IMR-90 (cell line): ENCODE data around the gene PEX6. TPM values are rescaled to one million over a fixed set of nuclear protein-coding genes. Genes with fewer than 3 reads are reported as not detected.
A peak's percentile ranks its signal among the peaks of the same experiment; 100 is the strongest.

Source experiments
- ATAC-seq: fragments of 200-7000 bp; cut with Tn5 transposase; 2 replicates; pipeline ENCODE4 v1.9.1; 2020; ENCODE audit warnings: low read depth, mild to moderate bottlenecking, moderate library complexity
- BruUV-seq: library from RNA; stranded (reverse); fragments of 400-500 nt; replicated peaks from 2 replicates; lab custom pipeline; 2021; lab: Mats Ljungman, UMichigan
- CTCF ChIA-PET: fragments of 300-600 bp; formaldehyde crosslinking; extraction: SDS; loops from one replicate; lab custom pipeline; 2021; ENCODE audit warnings: antibody characterized with exemption; lab: Yijun Ruan, JAX
- POLR2A ChIA-PET: fragments of 300-600 bp; sonication (Branson Sonifier 250); formaldehyde crosslinking; loops from one replicate; lab custom pipeline; 2022; ENCODE audit warnings: antibody characterized with exemption; ENCODE audit not compliant: unreplicated experiment; lab: Charles Lee
- DNase-seq: peaks from one replicate; pipeline ENCODE4 v3.0.0; 2013
- H2AFZ ChIP-seq: replicated peaks from 2 replicates; pipeline ENCODE3; 2013; ENCODE audit warnings: low read length, mild to moderate bottlenecking; ENCODE audit not compliant: poor library complexity
- H2AK5ac ChIP-seq: 2 replicates; pipeline ENCODE4 v1.6.1; 2013; ENCODE audit warnings: low read depth, low read length, inconsistent platforms
- H2AK9ac ChIP-seq: replicated peaks from 2 replicates; pipeline ENCODE3; 2013; ENCODE audit warnings: mild to moderate bottlenecking, low read depth, low read length, moderate library complexity; ENCODE audit not compliant: poor library complexity
- H2BK120ac ChIP-seq: 2 replicates; pipeline ENCODE4 v1.6.1; 2013; ENCODE audit warnings: low read depth, low read length, inconsistent platforms
- H2BK15ac ChIP-seq: 3 replicates; pipeline ENCODE4 v1.6.1; 2013; ENCODE audit warnings: low read depth, low read length, inconsistent platforms
- H2BK20ac ChIP-seq: 2 replicates; pipeline ENCODE4 v1.6.1; 2013; ENCODE audit warnings: low read depth, mild to moderate bottlenecking, inconsistent platforms, low read length, moderate library complexity
- H2BK5ac ChIP-seq: 2 replicates; pipeline ENCODE4 v1.6.1; 2013; ENCODE audit warnings: mild to moderate bottlenecking, low read depth, low read length, inconsistent platforms; ENCODE audit not compliant: poor library complexity, severe bottlenecking
- H3K14ac ChIP-seq: replicated peaks from 2 replicates; pipeline ENCODE4 v1.6.1; 2013; ENCODE audit warnings: low read depth, low read length, inconsistent platforms
- H3K18ac ChIP-seq: 2 replicates; pipeline ENCODE4 v1.6.1; 2013; ENCODE audit warnings: low read depth, low read length, control low read depth
- H3K23ac ChIP-seq: 2 replicates; pipeline ENCODE4 v1.6.1; 2013; ENCODE audit warnings: low read depth, low read length, inconsistent platforms
- H3K27ac ChIP-seq: 2 replicates; pipeline ENCODE4 v1.5.1; 2013; ENCODE audit warnings: mild to moderate bottlenecking, control low read depth, low read length; ENCODE audit not compliant: insufficient read depth
- H3K27me3 ChIP-seq: 2 replicates; pipeline ENCODE4 v1.6.1; 2013; ENCODE audit warnings: low read length; ENCODE audit not compliant: control insufficient read depth, insufficient read depth
- H3K36me3 ChIP-seq: 2 replicates; pipeline ENCODE4 v1.6.1; 2013; ENCODE audit warnings: low read length, mixed read lengths; ENCODE audit not compliant: control insufficient read depth, insufficient read depth
- H3K4ac ChIP-seq: 2 replicates; pipeline ENCODE4 v1.6.1; 2013; ENCODE audit warnings: low read depth, low read length, inconsistent platforms
- H3K4me1 ChIP-seq: 2 replicates; pipeline ENCODE4 v1.6.1; 2013; ENCODE audit warnings: low read length, mixed read lengths; ENCODE audit not compliant: control insufficient read depth, insufficient read depth
- H3K4me2 ChIP-seq: 2 replicates; pipeline ENCODE4 v1.6.1; 2013; ENCODE audit warnings: low read depth, mild to moderate bottlenecking, control low read depth, low read length, moderate library complexity
- H3K4me3 ChIP-seq: 2 replicates; pipeline ENCODE4 v1.5.1; 2013; ENCODE audit warnings: low read depth, mild to moderate bottlenecking, control low read depth, low read length, moderate library complexity; ENCODE audit not compliant: insufficient read depth
- H3K56ac ChIP-seq: 2 replicates; pipeline ENCODE4 v1.6.1; 2013; ENCODE audit warnings: low read length, inconsistent platforms; ENCODE audit not compliant: insufficient read depth; ENCODE audit errors: extremely low read depth
- H3K79me1 ChIP-seq, 2 experiments: 2 replicates each; pipeline ENCODE4 v1.6.1; 2013; ENCODE audit warnings: low read length in 2 of 2, inconsistent platforms in 1 of 2, low read depth in 1 of 2
- H3K9ac ChIP-seq: 2 replicates; pipeline ENCODE4 v1.6.1; 2013; ENCODE audit warnings: low read depth, low read length, control low read depth
- H3K9me1 ChIP-seq: 2 replicates; pipeline ENCODE4 v1.6.1; 2013; ENCODE audit warnings: low read length, inconsistent platforms; ENCODE audit not compliant: insufficient read depth
- H3K9me3 ChIP-seq: 2 replicates; pipeline ENCODE4 v1.6.1; 2013; ENCODE audit warnings: low read length; ENCODE audit not compliant: control insufficient read depth, insufficient read depth
- H4K20me1 ChIP-seq: 2 replicates; pipeline ENCODE4 v1.6.1; 2013; ENCODE audit warnings: low read length, inconsistent platforms; ENCODE audit not compliant: insufficient read depth
- H4K5ac ChIP-seq: 2 replicates; pipeline ENCODE4 v1.6.1; 2013; ENCODE audit warnings: mild to moderate bottlenecking, low read depth, low read length, control low read depth
- H4K8ac ChIP-seq, 2 experiments: 2 replicates each; pipeline ENCODE4 v1.6.1; 2013; ENCODE audit warnings: low read depth in 2 of 2, low read length in 2 of 2, control low read depth in 1 of 2, inconsistent platforms in 1 of 2
- H4K91ac ChIP-seq: 2 replicates; pipeline ENCODE4 v1.6.1; 2013; ENCODE audit warnings: low read depth, low read length, inconsistent platforms; ENCODE audit not compliant: insufficient read depth
- CEBPB ChIP-seq: IDR thresholded peaks from 2 replicates; pipeline ENCODE4 v1.6.1; 2012; ENCODE audit warnings: low read depth, low read length, improper control_type of control experiment
- FOS ChIP-seq: fragments of 150-350 bp; IDR thresholded peaks from 2 replicates; pipeline ENCODE4 v1.6.1; 2016; ENCODE audit warnings: low read depth, low read length
- MAFK ChIP-seq: IDR thresholded peaks from 2 replicates; pipeline ENCODE4 v1.6.1; 2012; ENCODE audit warnings: low read depth, low read length, improper control_type of control experiment
- NFE2L2 ChIP-seq: fragments of 150-350 bp; IDR thresholded peaks from 2 replicates; pipeline ENCODE4 v1.6.1; 2016; ENCODE audit warnings: low read depth, mild to moderate bottlenecking, low read length
- RCOR1 ChIP-seq: IDR thresholded peaks from 2 replicates; pipeline ENCODE4 v1.6.1; 2012; ENCODE audit warnings: mild to moderate bottlenecking, low read length, improper control_type of control experiment; ENCODE audit not compliant: insufficient replicate concordance
- RFX5 ChIP-seq: IDR thresholded peaks from 2 replicates; pipeline ENCODE4 v1.8.0; 2012; ENCODE audit warnings: low read depth, mild to moderate bottlenecking, low read length, moderate library complexity
- USF2 ChIP-seq: fragments of 150-350 bp; IDR thresholded peaks from 2 replicates; pipeline ENCODE4 v1.6.1; 2017; ENCODE audit warnings: mild to moderate bottlenecking, antibody characterized with exemption, low read length, low read depth
- WGBS, 2 experiments: methylation state at CpG; one replicate each; pipeline versions ENCODE4 v1.1.5 to v1.1.7; 2013; ENCODE audit warnings: missing lambda C conversion rate in 2 of 2; ENCODE audit not compliant: insufficient read length in 1 of 2; ENCODE audit errors: extremely low coverage in 2 of 2; 5-methylcytosine and 5-hydroxymethylcytosine counted together
- dilution Hi-C: fragments of 300-500 bp; cut with HindIII; formaldehyde crosslinking; loops from one replicate; pipeline ENCODE4 v1.14.3; 2018; ENCODE audit warnings: low sequenced_read_pairs; ENCODE audit not compliant: unreplicated experiment
- in situ Hi-C: fragments of 300-500 bp; cut with MboI; formaldehyde crosslinking; loops from 3 replicates; pipeline ENCODE4 v1.14.3; 2019; ENCODE audit warnings: low sequenced_read_pairs, inconsistent platforms, mixed read lengths
- intact Hi-C: fragments of 100-400 bp; cut with micrococcal nuclease; formaldehyde crosslinking; loops from 2 replicates; pipeline ENCODE4 v1.10.0; 2022
- polyA plus RNA-seq, 3 experiments: library from polyadenylated mRNA; depleted of rRNA; stranded (reverse); fragments of >200 nt; gene quantifications; 2 replicates each; pipeline ENCODE4 v1.2.3, GENCODE V29; 2012; ENCODE audit warnings: low replicate concordance in 1 of 3
- total RNA-seq: library from RNA; depleted of rRNA; stranded (reverse); fragments of >200 nt; gene quantifications from 2 replicates; pipeline ENCODE4 v1.2.3, GENCODE V29; 2012

Gene PEX6
- total and polyA plus RNA-seq, 2 of the 4 experiments (the other 2 are of a cell fraction), result 10.4 to 10.6 TPM

- H3K4ac ChIP-seq, result peak overlapping the region; percentile 59
- TF ChIP-seq NFE2L2, result peak; percentile 66
- no peak for TF ChIP-seq RCOR1
- no peak for TF ChIP-seq USF2
- TF ChIP-seq FOS, result peak; percentile 55; the same call in 1 of the 2 replicates
- no peak for TF ChIP-seq CEBPB
- TF ChIP-seq MAFK, result no peak
- TF ChIP-seq RFX5, result no peak
- H3K9me1 ChIP-seq, result peaks cover 29% of the 10 kb centered on the region
- ATAC-seq, result peak; percentile 70
- dilution Hi-C loops (no loop called here), in situ Hi-C loops (no loop called here), intact Hi-C loops (no loop called here)
- H3K18ac ChIP-seq, result peak overlapping the region; percentile 35; the same call in 1 of the 2 replicates
- peaks cover 31% of the 10 kb centered on the region for H3K36me3 ChIP-seq
- H2AK5ac ChIP-seq, result peak overlapping the region; percentile 44; the same call in 1 of the 2 replicates
- peaks cover 7 to 43% of the 10 kb centered on the region in 2 experiments for H3K79me1 ChIP-seq
- no CpG with 5 or more reads among the region's 4 CpGs for WGBS, 2 experiments
- no peak overlapping the region for H4K5ac ChIP-seq
- H3K9me3 ChIP-seq, result no peaks in the 10 kb centered on the region
- H3K4me1 ChIP-seq, result peaks cover 10% of the 10 kb centered on the region
- H3K23ac ChIP-seq, result 0 out of 2 replicates have a peak overlapping the region, but pooled peaks have one; percentile 37
- H2BK120ac ChIP-seq, result peak overlapping the region; percentile 3; the same call in 1 of the 2 replicates
- H3K14ac ChIP-seq, result peak overlapping the region; percentile 35; the same call in 1 of the 2 replicates
- CTCF ChIA-PET, result interaction anchor here (1.0 kb wide), 1 partner anchor 39 kb away, joined by 3 read pairs; no protein-coding TSS in a partner anchor
- H3K56ac ChIP-seq, result no peak overlapping the region
- 0 out of 4 replicates have a peak overlapping the region, but pooled peaks of 1 of the 2 experiments have one; percentile 2 for H4K8ac ChIP-seq
- no peak overlapping the region for H3K4me3 ChIP-seq
- H4K20me1 ChIP-seq, result peaks cover 9% of the 10 kb centered on the region; the same call in 1 of the 2 replicates
- H2AK9ac ChIP-seq, result peak overlapping the region; percentile 38
- peak; percentile 34 for DNase-seq
- H2BK20ac ChIP-seq, result no peak overlapping the region
- H4K91ac ChIP-seq, result 0 out of 2 replicates have a peak overlapping the region, but pooled peaks have one; percentile 6
- POLR2A ChIA-PET, result no interaction called here
- H3K4me2 ChIP-seq, result no peak overlapping the region; the same call in 1 of the 2 replicates
- H3K27ac ChIP-seq, result peak overlapping the region; percentile 34; the same call in 1 of the 2 replicates
- H2AFZ ChIP-seq, result no peak overlapping the region
- no peak overlapping the region for H3K9ac ChIP-seq
- H3K27me3 ChIP-seq, result no peaks in the 10 kb centered on the region
- H2BK15ac ChIP-seq, result peak overlapping the region; percentile 21; the same call in 1 of the 3 replicates
- no peak overlapping the region for H2BK5ac ChIP-seq
- no TSS peak for BruUV-seq
These were observed 7.9 kb downstream of the PEX6 start for GRCh38 chr6:42970871-42971612.
